ENCODE results near the gene NEURL1.
A peak's percentile ranks its signal among the peaks of the same experiment; 100 is the strongest.
"Not testable (repeated sequence)": the region's sequence is repeated elsewhere in the genome, so short reads cannot be mapped to it uniquely, and the experiment has no call there.

Gene NEURL1

GRCh38 chr10:103585011-103585405, 91.5 kb downstream of the NEURL1 start:
- no peak for DNase-seq (ENCODE audit: low read depth)

GRCh38 chr10:103587073-103587472, 93.6 kb downstream of the NEURL1 start:
- no peak for DNase-seq (ENCODE audit: low read depth)

DNA sequence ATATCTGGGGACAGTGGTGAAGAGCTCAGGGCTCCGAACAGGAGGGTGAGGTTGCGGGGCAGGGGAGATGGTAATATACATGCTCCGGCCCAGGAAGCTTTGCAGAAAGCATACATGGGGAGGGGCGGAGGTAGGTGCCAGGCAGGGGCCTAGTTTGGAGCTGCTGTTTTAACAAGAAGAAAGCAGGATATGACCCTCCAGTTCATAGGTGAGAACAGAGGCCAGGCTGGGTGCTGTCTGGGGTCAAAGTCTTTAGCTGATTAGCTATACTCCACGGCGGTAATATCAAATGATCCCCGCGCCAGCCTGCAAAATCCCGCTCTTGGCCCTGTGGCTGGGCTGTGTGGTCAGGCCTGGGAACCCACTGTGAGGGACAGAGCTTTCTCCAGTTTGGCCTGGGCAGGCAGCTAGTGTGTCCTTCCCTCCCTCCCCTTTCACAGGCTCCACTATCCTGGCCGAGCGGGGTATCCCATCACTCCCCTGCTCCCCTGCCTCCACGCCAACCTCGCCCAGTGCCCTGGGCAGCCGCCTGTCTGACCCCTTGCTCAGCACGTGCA, 95.6 kb downstream of the NEURL1 start:
- no peak for DNase-seq (ENCODE audit: low read depth)

DNA sequence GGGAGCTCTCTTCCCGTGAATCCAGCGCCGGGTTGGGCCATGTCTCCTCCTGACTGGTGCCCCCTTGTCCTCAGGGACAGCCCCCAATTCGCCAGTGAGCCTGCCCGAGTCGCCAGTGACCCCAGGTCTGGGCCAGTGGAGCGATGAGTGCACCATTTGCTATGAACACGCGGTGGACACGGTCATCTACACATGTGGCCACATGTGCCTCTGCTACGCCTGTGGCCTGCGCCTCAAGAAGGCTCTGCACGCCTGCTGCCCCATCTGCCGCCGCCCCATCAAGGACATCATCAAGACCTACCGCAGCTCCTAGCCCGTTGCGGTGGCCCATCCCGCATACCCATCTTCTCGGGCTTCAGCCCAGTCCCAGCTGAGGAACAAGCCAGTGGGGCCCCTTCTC, 96.6 kb downstream of the NEURL1 start:
- DNase-seq (ENCODE audit: low read depth), result no peak

DNA sequence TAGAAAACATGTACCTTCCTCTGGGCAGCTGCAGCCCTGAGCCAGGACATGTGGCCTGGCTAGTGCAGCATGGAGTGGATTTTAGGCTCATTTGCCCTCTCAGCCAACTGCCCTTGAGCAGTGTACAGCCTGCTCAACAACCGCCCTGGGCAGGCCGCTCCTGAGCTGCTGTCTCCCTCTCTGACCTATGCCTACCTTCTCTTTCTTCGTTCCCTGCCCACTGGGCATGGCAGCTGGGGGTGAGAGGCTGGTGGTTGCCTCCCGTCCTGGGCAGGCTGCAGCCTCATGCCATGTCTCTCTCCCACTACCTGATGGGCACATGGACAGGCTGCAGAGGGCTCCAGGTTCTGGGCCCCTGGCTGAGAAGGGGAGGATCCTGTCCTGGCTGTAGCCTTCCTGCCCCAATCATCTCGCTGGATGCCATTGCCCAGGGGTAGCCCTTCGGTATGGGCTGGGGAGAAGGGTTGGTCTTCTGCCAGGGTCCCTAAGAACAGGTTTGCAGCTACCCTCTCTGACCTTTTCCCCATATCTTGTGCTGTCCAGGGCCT, 97.3 kb downstream of the NEURL1 start:
- DNase-seq (ENCODE audit: low read depth), result no peak

- peak; percentile 50 for DNase-seq (ENCODE audit: low read depth)
These were observed 98.9 kb downstream of the NEURL1 start for GRCh38 chr10:103592186-103593021.

GRCh38 chr10:103593022-103593570, 99.6 kb downstream of the NEURL1 start:
- DNase-seq (ENCODE audit: low read depth), result no peak

GRCh38 chr10:103595933-103596726, 102.6 kb downstream of the NEURL1 start:
- no peak for DNase-seq (ENCODE audit: low read depth)

GRCh38 chr10:103597003-103597402, 103.5 kb downstream of the NEURL1 start:
- no peak for DNase-seq (ENCODE audit: low read depth)

GRCh38 chr10:103598654-103599115, 105.2 kb downstream of the NEURL1 start:
- peak; percentile 85 for DNase-seq (ENCODE audit: low read depth)

GRCh38 chr10:103599211-103599610, 105.7 kb downstream of the NEURL1 start:
- DNase-seq (ENCODE audit: low read depth), result no peak

GRCh38 chr10:103599907-103600306, 106.4 kb downstream of the NEURL1 start:
- DNase-seq (ENCODE audit: low read depth), result no peak

DNA sequence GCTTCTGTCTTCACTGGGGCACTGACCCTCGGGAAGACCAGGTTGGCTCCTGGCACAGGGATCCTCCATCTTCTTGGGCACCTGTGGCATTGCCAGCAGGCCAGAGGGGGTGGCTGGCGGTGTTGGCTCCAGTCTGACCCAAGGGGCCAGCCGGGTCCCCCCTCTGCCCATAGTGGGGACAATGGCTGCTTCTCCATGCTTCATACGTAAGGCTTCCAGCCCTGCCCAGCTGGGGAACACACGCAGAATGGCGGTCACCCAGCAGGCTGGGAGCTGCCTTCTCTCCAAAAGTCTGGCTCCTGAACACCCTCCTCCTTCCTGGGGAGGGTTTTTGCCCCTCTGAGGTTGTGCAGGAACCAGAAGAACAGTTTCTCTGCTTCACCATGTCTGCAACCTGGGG, 106.8 kb downstream of the NEURL1 start:
- no peak for DNase-seq (ENCODE audit: low read depth)

- DNase-seq (ENCODE audit: low read depth), result no peak
These were observed 107.6 kb downstream of the NEURL1 start for GRCh38 chr10:103600956-103601569.

DNA sequence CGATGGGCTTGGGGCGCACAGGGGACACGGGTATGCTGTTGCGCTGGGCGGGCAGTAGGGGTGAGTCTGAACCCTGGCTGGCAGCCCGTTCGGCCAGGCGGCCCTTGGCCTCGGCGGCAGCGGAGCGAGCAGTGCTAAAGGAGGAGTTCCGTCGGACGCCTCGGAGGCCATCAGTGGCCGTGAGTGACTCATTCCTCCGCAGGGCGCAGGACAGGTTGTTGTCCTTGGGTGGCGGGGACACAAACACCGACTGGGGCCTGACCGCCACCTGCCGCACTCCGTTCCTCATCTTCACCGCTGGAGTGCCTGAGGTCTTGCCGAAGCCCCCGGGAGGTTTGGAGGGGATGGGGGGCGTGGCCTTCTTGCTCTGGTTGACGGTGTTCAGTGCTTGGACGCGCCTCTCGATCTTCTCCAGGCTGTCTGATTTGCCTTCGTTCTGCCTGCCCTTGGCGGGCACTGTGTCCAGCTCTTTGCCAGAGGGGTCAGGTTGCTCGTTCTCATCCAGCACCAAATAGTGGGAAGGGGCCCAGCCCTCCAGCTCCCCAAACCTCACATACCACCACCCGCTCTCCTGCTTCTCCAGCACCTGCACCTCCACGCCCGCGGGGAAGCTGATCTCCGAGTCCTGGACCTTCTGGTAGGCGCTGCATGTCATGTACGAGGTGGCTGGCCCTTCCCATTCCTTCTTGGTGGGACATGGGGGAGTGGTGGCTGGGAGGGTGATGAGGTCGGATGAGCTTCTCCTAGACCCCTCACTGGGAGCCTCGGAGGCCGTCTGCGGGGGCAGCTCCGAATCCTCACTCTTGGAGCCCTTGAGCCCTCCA, 108.7 kb downstream of the NEURL1 start:
- DNase-seq (ENCODE audit: low read depth), result no peak

GRCh38 chr10:103602852-103603155, 109.3 kb downstream of the NEURL1 start:
- no peak for DNase-seq (ENCODE audit: low read depth)

DNA sequence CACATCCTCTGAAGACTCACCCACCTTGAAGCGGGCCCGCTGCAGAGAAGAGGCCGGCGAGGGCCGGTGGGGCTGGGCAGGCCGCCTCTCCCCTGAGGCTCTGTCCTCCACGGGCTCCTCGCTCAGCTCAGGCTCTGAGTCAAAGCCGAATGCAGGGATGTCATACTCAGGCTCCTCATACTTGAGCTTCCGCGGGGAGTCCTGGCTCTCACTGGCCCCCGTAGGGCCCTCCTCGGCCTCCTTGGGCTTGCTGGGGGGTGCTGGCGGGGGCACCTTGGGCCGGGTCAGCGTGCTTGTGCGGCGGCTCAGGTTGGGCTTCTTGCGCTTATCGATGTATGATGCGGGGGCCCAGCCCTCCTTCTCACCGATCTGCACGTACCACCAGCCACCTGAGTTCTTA, 109.9 kb downstream of the NEURL1 start:
- DNase-seq (ENCODE audit: low read depth), result no peak

DNA sequence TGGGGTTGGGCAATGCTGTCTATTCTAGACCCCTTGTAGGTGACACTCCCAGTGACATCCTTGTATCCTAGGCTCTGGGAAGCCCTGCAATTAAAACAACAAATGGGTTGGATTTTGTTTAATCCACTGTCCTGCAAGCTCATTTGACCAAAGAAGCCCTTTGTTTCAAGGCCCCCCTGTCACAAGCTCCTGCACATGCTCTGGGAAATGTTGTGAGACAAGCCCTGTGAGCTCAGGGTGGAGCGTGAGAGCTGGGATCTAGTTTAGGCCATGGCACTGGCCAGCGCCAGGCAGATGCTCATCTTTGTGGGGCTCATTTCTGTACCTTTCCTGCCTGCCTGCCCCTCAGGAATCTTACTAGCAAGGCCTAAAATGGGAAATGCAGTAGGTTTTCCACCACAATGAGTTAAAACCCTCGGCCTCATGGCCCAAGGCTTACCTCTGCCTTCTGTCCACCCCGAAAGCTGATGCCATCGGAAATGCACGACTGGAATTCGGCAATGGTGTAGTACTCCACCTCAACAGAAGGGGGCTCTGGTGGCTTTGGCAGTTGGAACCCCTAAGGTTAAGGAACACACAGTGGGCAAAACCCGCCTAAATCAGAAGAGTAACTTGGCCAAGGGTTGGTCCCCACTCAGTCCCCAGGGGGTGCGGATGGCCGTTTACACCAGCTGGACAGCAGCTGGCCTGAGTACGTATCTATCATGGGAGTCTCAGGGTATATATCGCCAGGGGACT, 112.0 kb downstream of the NEURL1 start:
- DNase-seq (ENCODE audit: low read depth), result peak; percentile 80

DNA sequence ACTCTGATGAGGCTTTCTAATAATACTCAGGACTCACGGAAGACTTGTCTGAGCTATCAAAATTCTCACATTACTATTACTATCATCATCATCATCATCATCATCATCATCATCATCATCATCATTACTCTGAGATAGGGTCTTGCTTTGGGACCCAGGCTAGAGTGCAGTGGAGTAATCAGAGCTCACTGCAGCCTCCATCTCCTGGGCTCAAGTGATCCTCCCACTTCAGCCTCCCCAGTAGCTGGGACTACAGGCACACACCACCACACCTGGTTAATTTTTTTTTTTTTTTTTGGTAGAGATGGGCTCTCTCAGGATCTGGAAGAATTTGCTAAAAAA, 112.6 kb downstream of the NEURL1 start:
- DNase-seq (ENCODE audit: low read depth), result not testable (repeated sequence)

DNA sequence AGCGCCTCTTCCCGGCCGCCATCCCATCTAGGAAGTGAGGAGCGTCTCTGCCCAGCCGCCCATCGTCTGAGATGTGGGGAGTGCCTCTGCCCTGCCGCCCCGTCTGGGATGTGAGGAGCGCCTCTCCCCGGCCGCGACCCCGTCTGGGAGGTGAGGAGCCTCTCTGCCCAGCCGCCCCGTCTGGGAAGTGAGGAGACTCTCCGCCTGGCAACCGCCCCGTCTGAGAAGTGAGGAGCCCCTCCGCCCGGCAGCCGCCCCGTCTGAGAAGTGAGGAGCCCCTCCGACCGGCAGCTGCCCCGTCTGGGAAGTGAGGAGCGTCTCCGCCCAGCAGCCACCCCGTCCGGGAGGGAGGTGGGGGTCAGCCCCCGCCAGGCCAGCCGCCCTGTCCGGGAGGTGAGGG, 113.5 kb downstream of the NEURL1 start:
- DNase-seq (ENCODE audit: low read depth), result not testable (repeated sequence)

Data from EH (cell line).